ENCODE results near the gene PYROXD2.

DNA sequence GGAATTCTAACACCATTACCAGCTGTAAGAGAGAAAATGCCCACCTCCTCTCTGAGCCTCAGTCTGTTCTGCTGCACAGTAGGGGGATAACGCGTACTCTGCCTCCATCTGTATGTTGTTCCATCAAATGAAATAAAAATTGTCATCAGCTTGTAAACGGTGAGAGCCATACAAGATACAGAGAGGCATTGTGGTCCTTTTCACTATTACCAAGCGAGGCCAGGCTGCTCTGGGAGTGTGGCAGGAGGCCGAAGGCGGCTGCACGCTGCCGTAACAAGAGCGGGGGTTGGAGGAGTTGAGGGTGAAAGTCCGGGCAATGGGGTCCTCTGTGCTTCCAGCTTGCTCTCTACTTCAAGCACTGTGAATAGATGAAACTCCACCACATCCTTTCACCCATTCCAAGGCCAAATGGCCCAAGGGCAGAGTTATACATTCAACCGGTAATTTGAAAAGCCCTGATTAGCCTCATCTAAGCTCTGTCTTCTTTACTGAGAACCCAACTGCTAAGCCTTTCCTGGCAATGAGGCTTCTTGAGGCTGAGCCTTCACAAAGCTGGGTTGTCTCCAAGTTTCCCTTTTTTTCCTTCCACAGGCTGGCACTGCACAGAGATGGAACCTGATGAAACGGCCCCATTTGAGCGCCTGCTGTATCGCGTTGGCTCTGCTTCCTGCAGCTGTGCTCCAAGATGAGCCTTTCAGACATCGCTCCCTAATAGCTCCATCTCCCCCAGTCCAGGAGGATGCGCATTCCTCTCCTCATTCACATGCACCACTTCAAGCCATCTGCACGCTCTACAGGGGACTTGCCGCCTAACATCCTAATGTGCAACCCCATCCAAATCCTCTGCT is 47.2 kb downstream of the PYROXD2 start:
- TF ChIP-seq ZC3H10 (CRISPR knock-in tag; IDR thresholded peaks at IDR 0.05) = no peak
- TF ChIP-seq PATZ1 (CRISPR knock-in tag; IDR thresholded peaks at IDR 0.05; ENCODE audit: borderline replicate concordance) = no peak
- TF ChIP-seq, protein P1, sequence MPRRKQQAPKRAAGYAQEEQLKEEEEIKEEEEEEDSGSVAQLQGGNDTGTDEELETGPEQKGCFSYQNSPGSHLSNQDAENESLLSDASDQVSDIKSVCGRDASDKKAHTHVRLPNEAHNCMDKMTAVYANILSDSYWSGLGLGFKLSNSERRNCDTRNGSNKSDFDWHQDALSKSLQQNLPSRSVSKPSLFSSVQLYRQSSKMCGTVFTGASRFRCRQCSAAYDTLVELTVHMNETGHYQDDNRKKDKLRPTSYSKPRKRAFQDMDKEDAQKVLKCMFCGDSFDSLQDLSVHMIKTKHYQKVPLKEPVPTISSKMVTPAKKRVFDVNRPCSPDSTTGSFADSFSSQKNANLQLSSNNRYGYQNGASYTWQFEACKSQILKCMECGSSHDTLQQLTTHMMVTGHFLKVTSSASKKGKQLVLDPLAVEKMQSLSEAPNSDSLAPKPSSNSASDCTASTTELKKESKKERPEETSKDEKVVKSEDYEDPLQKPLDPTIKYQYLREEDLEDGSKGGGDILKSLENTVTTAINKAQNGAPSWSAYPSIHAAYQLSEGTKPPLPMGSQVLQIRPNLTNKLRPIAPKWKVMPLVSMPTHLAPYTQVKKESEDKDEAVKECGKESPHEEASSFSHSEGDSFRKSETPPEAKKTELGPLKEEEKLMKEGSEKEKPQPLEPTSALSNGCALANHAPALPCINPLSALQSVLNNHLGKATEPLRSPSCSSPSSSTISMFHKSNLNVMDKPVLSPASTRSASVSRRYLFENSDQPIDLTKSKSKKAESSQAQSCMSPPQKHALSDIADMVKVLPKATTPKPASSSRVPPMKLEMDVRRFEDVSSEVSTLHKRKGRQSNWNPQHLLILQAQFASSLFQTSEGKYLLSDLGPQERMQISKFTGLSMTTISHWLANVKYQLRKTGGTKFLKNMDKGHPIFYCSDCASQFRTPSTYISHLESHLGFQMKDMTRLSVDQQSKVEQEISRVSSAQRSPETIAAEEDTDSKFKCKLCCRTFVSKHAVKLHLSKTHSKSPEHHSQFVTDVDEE (CRISPR knock-in tag; IDR thresholded peaks at IDR 0.05) = no peak
- TF ChIP-seq, protein P2, sequence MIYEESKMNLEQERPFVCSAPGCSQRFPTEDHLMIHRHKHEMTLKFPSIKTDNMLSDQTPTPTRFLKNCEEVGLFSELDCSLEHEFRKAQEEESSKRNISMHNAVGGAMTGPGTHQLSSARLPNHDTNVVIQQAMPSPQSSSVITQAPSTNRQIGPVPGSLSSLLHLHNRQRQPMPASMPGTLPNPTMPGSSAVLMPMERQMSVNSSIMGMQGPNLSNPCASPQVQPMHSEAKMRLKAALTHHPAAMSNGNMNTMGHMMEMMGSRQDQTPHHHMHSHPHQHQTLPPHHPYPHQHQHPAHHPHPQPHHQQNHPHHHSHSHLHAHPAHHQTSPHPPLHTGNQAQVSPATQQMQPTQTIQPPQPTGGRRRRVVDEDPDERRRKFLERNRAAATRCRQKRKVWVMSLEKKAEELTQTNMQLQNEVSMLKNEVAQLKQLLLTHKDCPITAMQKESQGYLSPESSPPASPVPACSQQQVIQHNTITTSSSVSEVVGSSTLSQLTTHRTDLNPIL (CRISPR knock-in tag; IDR thresholded peaks at IDR 0.05; ENCODE audit: low read depth) = no peak
- TF ChIP-seq TOX (CRISPR knock-in tag; IDR thresholded peaks at IDR 0.05; ENCODE audit: borderline replicate concordance) = no peak
- TF ChIP-seq SNAI2 (CRISPR knock-in tag; IDR thresholded peaks at IDR 0.05) = no peak
- TF ChIP-seq BACH2 (CRISPR knock-in tag; IDR thresholded peaks at IDR 0.05; ENCODE audit: borderline replicate concordance) = no peak
- no peak for TF ChIP-seq ZNF70 (CRISPR knock-in tag; IDR thresholded peaks at IDR 0.05)

Data from SK-N-SH treated with all-trans-retinoic acid at 6 μM for 48 hours (cell line).